H9 (cell line): ENCODE results near the gene NRDE2. TPM values are rescaled to one million over a fixed set of nuclear protein-coding genes. Genes with fewer than 3 reads are reported as not detected.

Experiments used
- DNase-seq: peaks from one replicate; pipeline ENCODE4 v3.0.0-alpha.2; 2017
- H2AFZ ChIP-seq: one replicate; pipeline ENCODE4 v1.6.1; 2013; ENCODE audit warnings: mild to moderate bottlenecking, low read length, control low read depth, moderate library complexity
- H2AK5ac ChIP-seq: 2 replicates; pipeline ENCODE4 v1.6.1; 2013; ENCODE audit warnings: low read length, control low read depth, mixed read lengths; ENCODE audit not compliant: insufficient read length
- H2BK120ac ChIP-seq: one replicate; pipeline ENCODE4 v1.6.1; 2013; ENCODE audit warnings: low read depth, mild to moderate bottlenecking, low read length, control low read depth, inconsistent platforms; ENCODE audit not compliant: poor library complexity, severe bottlenecking
- H2BK12ac ChIP-seq: 2 replicates; pipeline ENCODE4 v1.6.1; 2013; ENCODE audit warnings: low read length, control low read depth, mixed read lengths, low read depth; ENCODE audit not compliant: insufficient read length
- H2BK15ac ChIP-seq: 2 replicates; pipeline ENCODE4 v1.6.1; 2013; ENCODE audit warnings: low read depth, low read length, control low read depth
- H2BK20ac ChIP-seq: one replicate; pipeline ENCODE4 v1.6.1; 2013; ENCODE audit warnings: low read depth, mild to moderate bottlenecking, low read length, control low read depth, inconsistent platforms; ENCODE audit not compliant: poor library complexity, severe bottlenecking
- H2BK5ac ChIP-seq: 2 replicates; pipeline ENCODE4 v1.6.1; 2013; ENCODE audit warnings: low read length, control low read depth, mixed read lengths; ENCODE audit not compliant: insufficient read length
- H3K14ac ChIP-seq: 2 replicates; pipeline ENCODE4 v1.6.1; 2013; ENCODE audit warnings: low read length, control low read depth; ENCODE audit not compliant: insufficient read depth
- H3K18ac ChIP-seq: 2 replicates; pipeline ENCODE4 v1.6.1; 2013; ENCODE audit warnings: low read depth, mild to moderate bottlenecking, mixed read lengths, low read length, control low read depth; ENCODE audit not compliant: insufficient read length
- H3K23ac ChIP-seq: 2 replicates; pipeline ENCODE4 v1.6.1; 2013; ENCODE audit warnings: low read length, control low read depth, mixed read lengths, low read depth; ENCODE audit not compliant: insufficient read length
- H3K23me2 ChIP-seq: 2 replicates; pipeline ENCODE4 v1.6.1; 2013; ENCODE audit warnings: low read depth, mild to moderate bottlenecking, mixed read lengths, low read length, control low read depth; ENCODE audit not compliant: insufficient read length, poor library complexity, severe bottlenecking
- H3K27ac ChIP-seq: 2 replicates; pipeline ENCODE4 v1.5.1; 2013; ENCODE audit warnings: low read length, control low read depth, mixed read lengths, low read depth; ENCODE audit not compliant: insufficient read length
- H3K27me3 ChIP-seq: 2 replicates; pipeline ENCODE4 v1.6.1; 2013; ENCODE audit warnings: low read length, control low read depth, inconsistent platforms; ENCODE audit not compliant: insufficient read depth
- H3K4ac ChIP-seq: 2 replicates; pipeline ENCODE4 v1.6.1; 2013; ENCODE audit warnings: low read depth, mild to moderate bottlenecking, control low read depth, inconsistent platforms, low read length, moderate library complexity
- H3K4me1 ChIP-seq: 2 replicates; pipeline ENCODE4 v1.6.1; 2013; ENCODE audit warnings: low read length, control low read depth, inconsistent platforms; ENCODE audit not compliant: insufficient read depth
- H3K4me2 ChIP-seq: 2 replicates; pipeline ENCODE4 v1.6.1; 2013; ENCODE audit warnings: low read length, control low read depth, mixed read lengths; ENCODE audit not compliant: insufficient read length, insufficient read depth
- H3K56ac ChIP-seq: 2 replicates; pipeline ENCODE4 v1.6.1; 2013; ENCODE audit warnings: low read depth, mild to moderate bottlenecking, mixed read lengths, low read length, control low read depth; ENCODE audit not compliant: insufficient read length
- H3K79me1 ChIP-seq: 2 replicates; pipeline ENCODE4 v1.6.1; 2013; ENCODE audit warnings: low read depth, mild to moderate bottlenecking, moderate library complexity, low read length, control low read depth, inconsistent platforms; ENCODE audit not compliant: insufficient read depth, poor library complexity, severe bottlenecking
- H3K79me2 ChIP-seq: 2 replicates; pipeline ENCODE4 v1.6.1; 2013; ENCODE audit warnings: low read length, control low read depth, inconsistent platforms; ENCODE audit not compliant: insufficient read depth
- H3K9ac ChIP-seq: 2 replicates; pipeline ENCODE4 v1.6.1; 2013; ENCODE audit warnings: low read length, control low read depth, mixed read lengths; ENCODE audit not compliant: insufficient read length; ENCODE audit errors: extremely low read depth
- H3K9me3 ChIP-seq: one replicate; pipeline ENCODE4 v1.6.1; 2013; ENCODE audit warnings: low read depth, low read length, inconsistent platforms; ENCODE audit not compliant: control insufficient read depth
- H3T11ph ChIP-seq: one replicate; pipeline ENCODE4 v1.6.1; 2013; ENCODE audit warnings: mild to moderate bottlenecking, low read length, control low read depth, inconsistent platforms
- H4K20me1 ChIP-seq: one replicate; pipeline ENCODE4 v1.6.1; 2013; ENCODE audit not compliant: control insufficient read depth, insufficient read length, insufficient read depth
- H4K5ac ChIP-seq: 2 replicates; pipeline ENCODE4 v1.6.1; 2013; ENCODE audit warnings: low read depth, mild to moderate bottlenecking, mixed read lengths, low read length, control low read depth; ENCODE audit not compliant: insufficient read length
- H4K8ac ChIP-seq: replicated peaks from 2 replicates; pipeline ENCODE4 v1.6.1; 2013; ENCODE audit warnings: low read length, control low read depth, mixed read lengths, low read depth; ENCODE audit not compliant: insufficient read length
- H4K91ac ChIP-seq: 2 replicates; pipeline ENCODE4 v1.6.1; 2013; ENCODE audit warnings: low read depth, mild to moderate bottlenecking, moderate library complexity, mixed read lengths, low read length, control low read depth; ENCODE audit not compliant: insufficient read length
- H3K27ac Mint-ChIP-seq, 3 experiments: 2 replicates in 2 of 3; 3 replicates in 1 of 3; pipeline ENCODE4 v1.8.0; 2020 to 2021; ENCODE audit warnings: mixed read lengths in 3 of 3, mild to moderate bottlenecking in 1 of 3, moderate library complexity in 1 of 3
- H3K27me3 Mint-ChIP-seq: 2 replicates; pipeline ENCODE4 v1.8.0; 2021; ENCODE audit warnings: low read depth, mild to moderate bottlenecking, moderate library complexity, mixed read lengths
- H3K36me3 Mint-ChIP-seq, 3 experiments: 2 replicates in 2 of 3; 3 replicates in 1 of 3; pipeline ENCODE4 v1.8.0; 2020 to 2021; ENCODE audit warnings: low read depth in 3 of 3, mixed read lengths in 3 of 3; ENCODE audit not compliant: insufficient read depth in 1 of 3
- H3K4me1 Mint-ChIP-seq, 2 experiments: 2 replicates each; pipeline ENCODE4 v1.8.0; 2020; ENCODE audit warnings: mixed read lengths in 2 of 2
- H3K4me3 Mint-ChIP-seq, 2 experiments: 2 replicates in 1 of 2; 3 replicates in 1 of 2; pipeline ENCODE4 v1.8.0; 2020 to 2021; ENCODE audit warnings: mild to moderate bottlenecking in 2 of 2, mixed read lengths in 2 of 2, moderate library complexity in 1 of 2
- H3K9me3 Mint-ChIP-seq, 2 experiments: 2 replicates in 1 of 2; 3 replicates in 1 of 2; pipeline ENCODE4 v1.8.0; 2020; ENCODE audit warnings: mild to moderate bottlenecking in 2 of 2, mixed read lengths in 2 of 2, moderate library complexity in 1 of 2
- CTCF ChIP-seq: fragments of 200-600 bp; sonication (generic); conservative IDR thresholded peaks from 3 replicates; pipeline ENCODE4 v1.8.0; 2021; ENCODE audit warnings: antibody characterized with exemption, mild to moderate bottlenecking
- WGBS: extraction: QIAGEN DNeasy Blood & Tissue Kit; methylation state at CpG from one replicate; pipeline ENCODE4 v1.1.7; 2013; ENCODE audit warnings: missing lambda C conversion rate, low lambda C conversion rate, mixed read lengths; ENCODE audit not compliant: insufficient read length; ENCODE audit errors: extremely low coverage; 5-methylcytosine and 5-hydroxymethylcytosine counted together
- total RNA-seq: library from RNA; stranded (reverse); gene quantifications from 2 replicates; pipeline ENCODE4 v1.2.1, GENCODE V29; 2021

NRDE2 gene
- total RNA-seq, 1 experiment from 2014 or later = 21.2 TPM

GRCh38 chr14:90368946-90369721 is 37.4 kb upstream of the NRDE2 start:
- H3K27me3 Mint-ChIP-seq = no peaks in the 10 kb centered on the region; the same call in none of the 2 replicates
- Histone ChIP-seq H3K79me1 (no peaks in the 10 kb centered on the region), H3K9me3 (no peaks in the 10 kb centered on the region), H2AK5ac (no peak overlapping the region), H3T11ph (no peak overlapping the region), H2BK20ac (no peak overlapping the region), H3K9ac (no peak overlapping the region), H4K20me1 (no peaks in the 10 kb centered on the region), H3K27ac (no peak overlapping the region), H3K18ac (no peak overlapping the region), H3K4ac (no peak overlapping the region), H2BK12ac (no peak overlapping the region), H3K4me2 (no peak overlapping the region), H3K27me3 (no peaks in the 10 kb centered on the region), H4K5ac (no peak overlapping the region), H3K23ac (no peak overlapping the region), H2BK5ac (no peak overlapping the region), H2BK120ac (no peak overlapping the region), H2AFZ (no peak overlapping the region), H3K4me1 (no peaks in the 10 kb centered on the region), H4K91ac (no peak overlapping the region), H3K56ac (no peak overlapping the region), H2BK15ac (no peak overlapping the region), H3K23me2 (no peaks in the 10 kb centered on the region), H3K14ac (no peak overlapping the region), H4K8ac (no peak overlapping the region), H3K79me2 (no peaks in the 10 kb centered on the region)
- H3K36me3 Mint-ChIP-seq = no peaks in the 10 kb centered on the region
- no peak for TF ChIP-seq CTCF
- no peak overlapping the region for H3K27ac Mint-ChIP-seq
- WGBS = no CpG with 5 or more reads among the region's 1 CpG
- H3K4me1 Mint-ChIP-seq = 0 out of 4 replicates have a peak, but pooled peaks cover 0 to 2% of the 10 kb centered on the region in 2 experiments
- no peaks in the 10 kb centered on the region for H3K9me3 Mint-ChIP-seq
- H3K4me3 Mint-ChIP-seq = no peak overlapping the region
- no peak for DNase-seq
